GM12878 (cell line): Measurements from ENCODE around the gene CYP2A6. TPM values are rescaled to one million over a fixed set of nuclear protein-coding genes. Genes with fewer than 3 reads are reported as not detected.

Source experiments
- ATF7 ChIP-seq: fragments of 450-650 bp; IDR thresholded peaks from 2 replicates; pipeline ENCODE4 v1.6.1; 2016; ENCODE audit warnings: low read depth, mild to moderate bottlenecking
- BCL3 ChIP-seq: IDR thresholded peaks from 2 replicates; pipeline ENCODE4 v1.6.1; 2011; ENCODE audit warnings: borderline replicate concordance, low read depth, mild to moderate bottlenecking, moderate library complexity, low read length; ENCODE audit not compliant: insufficient read depth, poor library complexity, severe bottlenecking
- CHD1 ChIP-seq: IDR thresholded peaks from 2 replicates; pipeline ENCODE4 v1.6.1; 2012; ENCODE audit warnings: low read depth, low read length, improper control_type of control experiment
- CHD4 ChIP-seq: fragments of 200-600 bp; sonication (generic); IDR thresholded peaks from 2 replicates; pipeline ENCODE4 v1.6.1; 2016; ENCODE audit warnings: mild to moderate bottlenecking
- CREB1 ChIP-seq: IDR thresholded peaks from 2 replicates; pipeline ENCODE4 v1.6.1; 2012; ENCODE audit warnings: low read depth, mild to moderate bottlenecking, inconsistent platforms
- FOS ChIP-seq: IDR thresholded peaks from 3 replicates; pipeline ENCODE4 v1.6.1; 2011; ENCODE audit warnings: borderline replicate concordance; ENCODE audit not compliant: insufficient read length; ENCODE audit errors: extremely low read depth
- IKZF2 ChIP-seq, 2 experiments: fragments of 450-650 bp; IDR thresholded peaks; 2 replicates each; pipeline ENCODE4 v1.6.1; 2017; ENCODE audit warnings: mild to moderate bottlenecking in 2 of 2, moderate library complexity in 2 of 2
- MTA2 ChIP-seq: fragments of 450-650 bp; IDR thresholded peaks from 2 replicates; pipeline ENCODE4 v1.6.1; 2016; ENCODE audit warnings: low read depth, mild to moderate bottlenecking, moderate library complexity
- MXI1 ChIP-seq: fragments of 150-350 bp; IDR thresholded peaks from 2 replicates; pipeline ENCODE4 v1.6.1; 2011; ENCODE audit warnings: low read depth, mild to moderate bottlenecking, inconsistent platforms, low read length, improper control_type of control experiment
- NBN ChIP-seq: fragments of 450-650 bp; IDR thresholded peaks from 2 replicates; pipeline ENCODE4 v1.6.1; 2016
- NFXL1 ChIP-seq: fragments of 450-650 bp; IDR thresholded peaks from 2 replicates; pipeline ENCODE4 v1.6.1; 2017; ENCODE audit warnings: antibody characterized with exemption, mild to moderate bottlenecking, borderline replicate concordance
- PAX5 ChIP-seq: IDR thresholded peaks from 2 replicates; pipeline ENCODE4 v1.6.1; 2011; ENCODE audit warnings: low read depth, low read length, borderline replicate concordance
- POLR2AphosphoS2 ChIP-seq: IDR thresholded peaks from 2 replicates; pipeline ENCODE4 v1.6.1; 2011; ENCODE audit warnings: low read depth, mild to moderate bottlenecking, low read length, improper control_type of control experiment, moderate library complexity
- POU2F2 ChIP-seq: IDR thresholded peaks from 3 replicates; pipeline ENCODE4 v1.6.1; 2011; ENCODE audit warnings: low read depth, mild to moderate bottlenecking, low read length, borderline replicate concordance
- PRDM15 ChIP-seq: fragments of 450-650 bp; formaldehyde crosslinking; IDR thresholded peaks from 2 replicates; pipeline ENCODE4 v1.4.0; 2020; ENCODE audit warnings: mild to moderate bottlenecking, moderate library complexity
- RUNX3 ChIP-seq: IDR thresholded peaks from 2 replicates; pipeline ENCODE4 v1.6.1; 2012; ENCODE audit warnings: low read length, inconsistent platforms
- SMARCA5 ChIP-seq: fragments of 450-650 bp; IDR thresholded peaks from 2 replicates; pipeline ENCODE4 v1.6.1; 2017; ENCODE audit warnings: mild to moderate bottlenecking
- SPI1 ChIP-seq: IDR thresholded peaks from 2 replicates; pipeline ENCODE4 v1.6.1; 2011; ENCODE audit warnings: low read depth, mild to moderate bottlenecking, low read length, moderate library complexity, borderline replicate concordance; ENCODE audit not compliant: insufficient read depth
- SUPT20H ChIP-seq: IDR thresholded peaks from 2 replicates; pipeline ENCODE4 v1.6.1; 2011; ENCODE audit warnings: low read depth, mild to moderate bottlenecking, low read length, moderate library complexity, borderline replicate concordance; ENCODE audit not compliant: control insufficient read depth
- ZNF217 ChIP-seq: fragments of 450-650 bp; IDR thresholded peaks from 2 replicates; pipeline ENCODE4 v1.6.1; 2017; ENCODE audit warnings: antibody characterized with exemption, mild to moderate bottlenecking
- ZNF24 ChIP-seq: fragments of 450-650 bp; IDR thresholded peaks from 2 replicates; pipeline ENCODE4 v1.6.1; 2017; ENCODE audit warnings: antibody characterized with exemption, mild to moderate bottlenecking
- ZNF384 ChIP-seq: IDR thresholded peaks from 2 replicates; pipeline ENCODE4 v1.6.1; 2012; ENCODE audit warnings: low read depth, mild to moderate bottlenecking, low read length, improper control_type of control experiment, borderline replicate concordance
- ZNF592 ChIP-seq: fragments of 450-650 bp; IDR thresholded peaks from 2 replicates; pipeline ENCODE4 v1.6.1; 2017; ENCODE audit warnings: mild to moderate bottlenecking, moderate library complexity
- polyA plus RNA-seq, 11 experiments: library from polyadenylated mRNA; depleted of rRNA in 4 of 11; unstranded in 6 of 11; stranded (reverse) in 5 of 11; fragments of >200 nt; fragmentation: Nextera tagmentation in 4 of 11; fragmentation: Illumina TruSeq in 1 of 11; extraction: Ambion mirVana in 4 of 11; extraction: Trizol in 1 of 11; gene quantifications; 1 replicate in 1 of 11; 2 replicates in 10 of 11; pipeline versions ENCODE4 v1.2.1 to v1.2.3, GENCODE V29; 2011 to 2016; ENCODE audit warnings: inconsistent platforms in 2 of 11, missing spikeins in 2 of 11, low read depth in 1 of 11
- total RNA-seq, 4 experiments: library from RNA; depleted of rRNA in 3 of 4; stranded (reverse); fragments of >200 nt in 3 of 4; fragmentation: Illumina TruSeq in 1 of 4; extraction: Trizol in 1 of 4; gene quantifications; 2 replicates each; pipeline versions ENCODE4 v1.2.1 to v1.2.3, GENCODE V29; 2013 to 2021

The CYP2A6 gene
- total and polyA plus RNA-seq, 10 of the 15 experiments (the other 5 are each of a cell fraction or from before 2014, with no cell fraction given) = 0.97 TPM; not detected in 9

DNA sequence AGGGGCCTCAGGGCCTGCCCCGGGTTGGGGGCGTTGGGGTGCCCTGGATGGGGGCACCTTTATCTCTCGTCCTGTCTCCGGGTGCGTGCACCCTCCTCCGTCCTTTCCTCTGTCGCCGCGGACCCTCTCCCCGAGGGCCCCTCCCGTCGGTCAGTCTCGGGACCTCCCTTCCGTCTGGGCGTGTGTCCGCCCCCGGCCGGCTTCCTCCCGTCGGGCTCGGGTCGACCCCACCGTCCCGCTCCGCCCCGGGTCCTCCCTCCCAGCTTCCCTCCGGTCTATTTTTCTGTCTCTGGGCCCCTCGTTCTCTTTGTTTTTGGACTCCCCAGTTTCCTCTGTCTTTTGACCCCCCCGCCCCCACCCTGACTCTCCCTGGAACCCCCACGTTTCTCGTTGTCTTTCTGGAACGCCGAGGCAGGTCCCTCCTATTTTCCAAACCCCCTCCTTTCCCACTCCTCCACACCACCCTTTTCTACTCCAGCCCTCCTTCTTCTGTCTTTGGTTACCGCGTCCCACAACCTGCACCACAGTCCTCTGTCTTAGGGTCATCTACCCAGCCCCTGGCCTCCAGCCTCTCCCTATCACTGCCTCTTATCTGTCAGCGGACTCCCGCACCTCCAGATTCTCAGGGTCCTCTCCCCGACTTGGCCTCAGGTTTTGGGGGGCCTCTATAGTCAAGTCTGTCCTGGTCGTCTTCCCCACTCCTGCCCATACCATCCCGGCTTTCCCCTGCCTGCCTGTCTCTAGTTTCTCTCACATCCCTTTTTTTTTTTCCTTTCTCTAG, 50.5 kb downstream of the CYP2A6 start (continued):
- no peak for TF ChIP-seq BCL3
- no peak for TF ChIP-seq CHD4
- TF ChIP-seq MTA2 = no peak
- no peak for TF ChIP-seq IKZF2 (IDR thresholded peaks at IDR 0.05)
- no peak for TF ChIP-seq PAX5
- no peak for TF ChIP-seq SUPT20H
- TF ChIP-seq NBN = 0 out of 2 replicates have a peak, but pooled peaks have one; percentile 17
- TF ChIP-seq ATF7 = no peak
- TF ChIP-seq CHD1 = no peak
- TF ChIP-seq PRDM15 = no peak
- TF ChIP-seq ZNF24 = no peak
- TF ChIP-seq RUNX3 = no peak
- TF ChIP-seq SPI1 = no peak
- no peak for TF ChIP-seq MXI1
- TF ChIP-seq CREB1 = no peak
- TF ChIP-seq FOS = no peak
- TF ChIP-seq POLR2AphosphoS2 = 0 out of 2 replicates have a peak, but pooled peaks have one; percentile 18
- TF ChIP-seq ZNF384 = no peak
- TF ChIP-seq NFXL1 = no peak
- no peak for TF ChIP-seq POU2F2
- TF ChIP-seq ZNF592 = no peak
- no peak for TF ChIP-seq ZNF217
- TF ChIP-seq SMARCA5 = no peak
